HG03135 (cell line): ENCODE measurements around the gene MIER2.

Source experiments
- ATAC-seq: cut with Tn5 transposase; IDR thresholded peaks from one replicate; pipeline ENCODE4 v1.9.1; 2021; ENCODE audit warnings: mild to moderate bottlenecking, moderate library complexity; ENCODE audit not compliant: unreplicated experiment

MIER2 gene

DNA sequence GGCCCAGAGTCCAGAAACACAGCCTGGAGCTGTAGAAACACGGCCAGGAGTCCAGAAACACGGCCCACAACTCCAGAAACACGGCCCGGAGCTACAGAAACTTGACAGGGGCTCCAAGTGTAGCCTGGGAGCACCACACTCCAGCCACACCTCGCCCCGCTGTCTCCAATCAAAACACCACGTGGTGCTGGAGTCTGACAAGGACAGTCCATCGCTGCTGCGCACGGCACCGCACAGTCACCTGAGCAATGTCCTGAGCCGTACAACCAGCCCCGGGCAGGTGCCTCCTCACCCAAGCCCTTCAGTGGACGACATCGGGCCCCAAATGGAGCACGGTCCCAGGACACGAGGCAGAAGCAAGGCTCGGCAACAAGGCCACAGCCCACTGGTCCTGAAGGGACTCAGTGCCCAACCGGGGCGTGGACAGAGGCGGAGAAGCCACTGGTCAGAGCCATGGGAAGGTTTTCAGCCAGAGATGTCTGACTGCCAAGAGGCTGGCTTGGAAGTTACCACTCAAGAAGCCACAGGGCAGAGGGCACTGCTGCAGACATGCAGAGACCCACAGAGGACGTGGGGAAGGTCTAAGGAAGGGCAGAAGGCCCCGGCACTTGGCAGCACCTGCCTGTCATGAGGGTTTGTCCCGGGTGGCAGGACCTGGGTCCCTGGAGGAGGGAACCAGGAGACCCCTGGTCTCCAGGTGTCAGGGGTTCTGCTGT lies 33.7 kb downstream of the MIER2 start:
- no peak for ATAC-seq

DNA sequence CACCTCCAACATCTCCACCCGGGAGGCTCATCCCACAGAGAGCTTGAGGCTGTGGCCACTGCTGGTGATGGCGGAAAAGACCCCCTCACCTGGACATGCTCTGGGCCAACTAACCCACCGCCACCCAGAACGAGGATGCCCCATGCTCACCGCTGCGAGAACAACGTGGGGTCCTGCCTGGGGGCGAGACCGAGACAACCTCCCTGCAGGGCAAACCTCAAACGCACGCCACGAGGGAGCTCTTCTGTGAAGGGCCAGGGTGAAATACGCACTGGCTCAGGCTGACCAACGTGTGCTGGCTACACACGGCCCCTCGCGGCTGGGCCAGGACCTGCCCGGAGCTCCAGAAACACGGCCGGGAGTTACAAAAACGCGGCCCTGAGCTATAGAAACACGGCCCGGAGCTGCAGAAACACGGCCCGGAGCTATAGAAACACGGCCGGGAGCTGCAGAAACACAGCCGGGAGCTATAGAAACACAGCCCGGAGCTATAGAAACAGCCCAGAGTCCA lies 34.4 kb downstream of the MIER2 start:
- no peak for ATAC-seq

DNA sequence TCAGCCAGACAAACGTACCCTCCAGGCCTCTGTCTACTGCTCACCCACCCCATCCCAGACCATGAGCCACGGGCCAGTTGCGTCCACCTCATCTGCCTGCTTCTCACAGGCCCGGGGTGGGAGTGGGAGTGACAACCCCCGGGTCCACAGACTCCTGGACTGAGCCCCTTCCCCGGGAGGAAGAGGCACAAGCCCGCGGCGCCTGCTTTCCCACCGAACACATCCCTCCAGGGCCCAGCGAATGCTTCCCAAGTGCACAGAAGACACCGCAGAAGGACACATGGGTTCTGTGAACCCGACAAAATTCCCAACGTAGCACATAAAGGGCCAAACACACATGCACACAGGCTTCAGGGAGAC lies 35.4 kb downstream of the MIER2 start:
- ATAC-seq, result no peak

DNA sequence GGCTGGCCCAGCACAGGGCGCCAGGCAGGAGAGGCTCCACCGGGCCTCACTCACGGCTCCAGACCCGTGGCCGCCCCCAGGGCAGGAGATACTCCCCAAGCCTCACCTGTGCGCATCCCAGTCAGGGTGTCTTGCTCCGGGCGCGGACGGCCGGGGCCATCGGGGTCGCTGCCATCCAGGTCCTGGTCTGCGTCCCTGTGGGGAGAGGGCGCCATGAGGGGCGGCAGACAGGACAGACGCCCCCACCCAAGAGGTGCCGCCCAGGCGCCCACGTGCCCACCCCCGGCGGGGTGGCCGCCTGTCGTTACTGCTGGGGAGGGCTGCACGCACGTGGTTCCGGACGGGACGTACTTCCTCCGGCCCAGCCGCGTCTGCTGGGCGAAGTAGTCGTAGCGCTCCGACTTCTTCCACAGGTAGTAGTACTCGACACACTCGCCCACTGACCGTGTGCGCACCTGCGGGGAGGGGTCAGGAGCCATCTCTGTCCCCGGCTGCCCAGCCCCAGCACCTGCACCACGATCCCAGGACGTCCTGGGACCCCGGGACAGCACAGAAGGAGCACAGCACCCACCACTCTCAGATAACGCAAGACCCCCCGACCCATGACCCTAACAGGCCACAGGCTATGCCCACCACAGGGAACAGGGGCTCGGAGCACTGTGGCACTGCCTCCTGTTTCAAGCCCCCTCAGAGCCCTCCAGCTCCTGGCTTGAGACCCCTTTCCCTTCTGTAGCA lies 36.0 kb downstream of the MIER2 start:
- no peak for ATAC-seq

DNA sequence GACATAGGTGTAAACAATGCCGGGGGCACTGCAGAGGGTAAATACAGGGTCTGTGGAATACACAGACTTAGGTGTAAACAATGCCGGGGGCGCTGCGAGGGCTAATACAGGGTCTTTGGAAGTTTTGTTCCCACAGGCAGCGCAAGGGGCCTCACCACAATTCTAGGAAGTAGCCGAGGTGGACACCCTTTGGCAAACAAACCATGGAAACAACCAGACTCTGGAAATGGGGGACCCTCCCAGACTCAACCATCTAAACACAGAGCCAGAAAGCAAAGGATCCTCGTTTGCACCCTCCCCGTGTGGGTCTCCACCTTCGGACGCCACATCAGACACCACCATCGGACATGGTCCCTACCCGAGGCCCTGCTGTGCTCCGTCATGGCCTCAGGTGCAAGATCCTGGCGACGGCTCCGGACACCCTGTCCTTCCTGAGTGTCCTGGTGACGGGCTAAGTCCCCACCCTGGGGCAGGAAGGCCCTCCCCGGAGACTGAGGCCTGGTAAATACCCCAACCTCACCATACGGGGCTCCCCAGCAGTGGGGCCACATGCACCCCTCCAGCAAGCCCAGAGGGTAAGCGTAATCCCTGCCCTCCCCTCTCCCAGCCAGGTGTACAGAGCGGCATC lies 36.7 kb downstream of the MIER2 start:
- ATAC-seq, result no peak

DNA sequence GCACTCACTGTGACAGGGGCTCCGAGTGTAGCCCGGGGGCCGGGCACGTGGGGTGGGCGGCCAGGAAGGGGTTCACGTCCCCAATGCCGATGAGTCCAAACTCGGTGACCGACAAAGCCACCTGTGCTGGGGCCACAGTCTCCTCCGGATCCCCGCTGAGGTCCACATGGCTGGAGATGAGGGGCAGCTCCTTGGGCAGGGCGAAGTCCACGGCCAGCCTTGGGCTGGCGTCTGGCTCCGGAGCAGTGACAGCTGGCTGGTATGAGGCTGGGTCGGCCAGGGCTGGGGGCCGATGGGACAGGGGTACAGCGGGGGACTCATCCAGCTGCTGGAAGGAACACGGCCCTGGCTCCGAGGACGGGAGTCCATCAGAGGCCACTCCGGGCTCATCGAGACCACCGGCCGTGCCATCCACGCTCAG lies 37.5 kb downstream of the MIER2 start:
- no peak for ATAC-seq

DNA sequence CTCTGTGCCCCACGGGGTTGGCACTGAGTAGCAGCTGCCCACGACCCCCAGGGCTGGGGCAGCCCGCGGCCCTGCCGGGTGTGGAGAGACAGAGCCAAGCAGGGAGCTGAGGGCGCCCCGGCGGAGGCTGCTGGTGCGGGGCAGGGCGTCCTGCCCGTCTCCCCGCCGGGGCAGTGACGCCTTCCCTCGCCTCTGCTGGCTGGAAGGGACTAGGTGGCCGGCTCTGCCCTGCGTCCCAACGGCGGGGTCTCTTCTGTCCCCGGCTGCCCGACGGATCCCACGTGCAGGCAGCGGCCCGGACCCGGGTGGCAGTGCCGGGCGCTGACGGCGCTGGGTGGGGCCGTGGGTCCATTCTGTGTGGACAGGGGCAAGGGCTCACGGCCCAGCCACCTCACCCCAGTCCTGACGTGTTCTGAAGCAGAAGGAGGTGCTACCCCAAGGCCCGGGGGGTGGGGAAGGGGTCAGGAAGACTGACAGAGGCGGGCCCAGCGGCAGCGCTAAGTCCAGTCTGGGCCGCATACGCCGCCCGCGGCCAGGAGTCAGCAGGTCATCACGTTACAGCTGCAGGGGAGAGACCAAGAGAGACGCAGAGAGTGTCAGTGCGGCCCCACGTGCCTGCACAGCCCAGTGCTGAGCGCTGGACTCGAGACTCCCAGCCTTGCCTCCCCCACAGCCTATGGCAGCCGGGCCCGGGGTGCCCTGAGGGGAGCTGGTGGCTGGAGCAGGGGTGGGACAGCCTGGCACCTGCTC lies 38.3 kb downstream of the MIER2 start:
- no peak for ATAC-seq

DNA sequence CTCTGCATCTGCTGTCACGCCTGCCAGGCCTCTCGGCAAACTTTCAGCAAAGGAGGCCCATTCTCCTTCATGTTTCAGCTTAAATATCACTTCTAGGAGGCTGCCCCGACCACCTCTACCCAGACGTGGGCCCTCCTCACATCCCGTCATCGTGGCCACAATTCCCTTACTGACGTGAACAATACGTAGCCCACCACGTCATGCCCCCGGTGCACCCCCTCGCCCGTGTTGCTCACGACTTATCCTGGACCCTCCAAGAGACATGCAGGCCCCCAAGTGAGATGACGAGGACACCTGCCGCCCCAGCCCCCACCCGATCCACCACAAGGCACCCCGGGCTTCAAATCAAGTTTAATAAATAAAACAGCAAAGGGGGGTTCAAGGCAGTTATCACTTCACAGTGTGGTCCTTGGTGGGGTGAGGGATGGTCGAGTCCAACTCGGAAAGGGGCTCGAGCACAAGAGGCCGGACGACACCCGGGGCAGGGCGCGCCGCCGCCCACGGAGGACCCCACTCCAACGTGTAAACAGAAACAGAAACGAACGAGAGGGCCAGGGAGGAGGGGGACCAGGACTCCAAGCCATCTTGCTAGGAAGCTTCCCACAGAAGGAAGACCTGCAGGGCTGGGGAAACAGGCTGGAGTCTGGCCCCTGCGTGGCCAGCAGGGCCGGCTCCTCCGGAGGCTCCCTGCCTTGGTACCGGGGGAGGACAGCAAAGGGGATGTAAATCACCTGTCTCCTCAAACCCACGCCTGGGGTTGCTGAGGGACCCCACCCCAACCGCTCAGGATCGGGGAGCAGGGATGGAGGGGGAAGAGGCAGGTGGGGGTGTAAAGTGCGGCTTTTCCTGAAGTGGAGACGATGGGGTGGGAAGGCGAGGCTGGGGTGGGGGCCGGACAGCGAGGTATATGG lies 39.1 kb downstream of the MIER2 start:
- ATAC-seq, result no peak

DNA sequence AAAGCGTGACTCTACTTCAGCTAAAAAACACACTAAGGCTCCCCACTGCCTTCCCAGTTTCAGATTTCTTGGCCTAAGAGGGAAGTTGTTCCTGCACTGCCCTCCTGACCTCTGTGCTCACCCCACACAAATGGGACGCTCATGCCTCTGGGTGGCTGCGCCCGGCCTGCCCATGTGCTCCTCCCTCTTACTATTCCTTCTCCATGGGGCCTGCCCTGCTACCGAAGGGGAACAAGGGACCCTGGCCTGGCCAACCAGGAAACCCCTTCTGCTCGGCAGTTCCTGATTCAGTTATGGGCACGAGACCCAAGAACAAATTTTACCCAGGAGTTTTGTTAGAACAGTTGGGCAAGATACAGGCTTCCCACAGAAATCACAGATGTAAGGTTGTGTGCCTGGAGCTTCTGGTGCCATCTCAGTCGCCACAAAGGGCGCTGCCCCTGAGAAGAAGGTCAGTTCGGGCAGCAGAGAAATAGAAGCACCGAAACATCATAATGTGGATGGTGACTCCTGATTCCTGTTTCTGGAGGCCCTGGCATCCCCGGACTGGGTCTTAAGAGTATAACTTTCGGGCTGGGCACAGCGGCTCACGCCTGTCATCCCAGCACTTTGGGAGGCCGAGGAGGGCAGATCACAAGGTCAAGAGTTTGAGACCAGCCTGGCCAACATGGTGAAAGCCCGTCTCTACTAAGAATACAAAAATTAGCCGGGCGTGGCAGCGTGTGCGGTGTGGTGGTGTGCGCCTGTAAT lies 47.9 kb downstream of the MIER2 start:
- no peak for ATAC-seq

DNA sequence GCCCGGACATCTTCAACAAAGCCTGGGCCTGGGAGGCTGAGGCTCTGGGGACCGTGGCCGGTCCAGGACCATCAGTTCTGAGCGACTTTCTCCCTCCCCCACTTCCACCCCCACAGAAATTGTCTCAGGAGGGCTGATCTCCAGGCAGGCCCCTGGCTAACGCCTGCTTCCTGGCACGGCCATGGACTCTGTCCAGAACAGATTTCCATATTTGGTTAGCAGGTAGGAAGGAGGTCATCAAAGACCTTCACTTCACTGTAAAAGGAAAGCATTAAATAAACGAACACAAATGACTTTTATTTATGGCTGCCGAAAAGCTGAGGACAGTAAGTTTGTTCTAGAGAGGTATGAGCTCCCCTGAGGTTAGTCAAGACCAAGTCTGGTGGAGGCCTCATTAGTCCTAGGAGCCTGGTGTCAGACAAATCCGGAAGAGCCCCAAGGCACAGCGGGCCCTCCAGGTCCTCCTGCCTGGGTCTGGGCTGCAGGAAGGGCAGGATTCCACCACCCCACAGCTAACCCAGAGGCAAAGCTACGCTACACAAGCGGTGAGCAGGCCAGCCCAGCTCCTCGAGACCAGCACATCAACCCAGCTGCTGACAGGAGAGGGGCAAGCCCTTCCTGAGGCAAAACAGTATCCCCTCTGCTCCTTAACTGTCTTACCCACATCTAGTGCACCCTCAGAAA lies 48.8 kb downstream of the MIER2 start:
- ATAC-seq, result no peak

DNA sequence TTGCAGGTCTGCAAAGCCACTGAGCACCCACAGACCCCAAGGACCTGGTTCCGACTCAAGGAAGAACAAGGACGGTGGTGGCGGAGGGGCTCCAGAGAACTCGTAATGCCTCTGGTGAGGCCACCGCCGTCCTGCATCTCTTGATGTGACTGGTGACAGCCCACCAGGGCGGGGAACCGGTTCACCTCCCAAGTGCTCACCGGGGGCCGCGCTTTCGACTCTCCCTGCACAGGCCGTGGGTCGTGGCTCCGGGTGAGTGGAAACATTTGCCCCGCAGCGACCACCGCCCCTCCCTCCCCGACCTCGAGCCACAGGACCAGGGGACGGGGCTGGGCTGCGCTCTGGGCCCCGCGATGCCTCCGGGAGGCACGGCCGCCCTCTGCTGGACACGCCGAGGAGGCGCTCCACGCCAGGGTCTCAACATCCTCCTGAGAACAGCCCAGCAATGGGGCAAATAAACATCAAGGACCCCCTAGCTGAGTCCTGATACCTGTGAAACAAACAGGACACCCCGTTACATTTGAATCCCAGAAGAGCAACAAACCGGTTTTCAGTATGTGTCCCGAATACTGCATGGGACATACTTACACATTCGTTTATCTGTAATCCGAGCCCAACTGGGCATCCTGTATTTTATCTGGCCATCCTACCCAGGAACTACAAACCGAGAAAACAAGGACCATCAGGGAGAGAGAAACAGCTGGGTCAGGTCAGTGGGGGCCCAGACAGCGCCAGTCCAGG lies 49.5 kb downstream of the MIER2 start:
- no peak for ATAC-seq

DNA sequence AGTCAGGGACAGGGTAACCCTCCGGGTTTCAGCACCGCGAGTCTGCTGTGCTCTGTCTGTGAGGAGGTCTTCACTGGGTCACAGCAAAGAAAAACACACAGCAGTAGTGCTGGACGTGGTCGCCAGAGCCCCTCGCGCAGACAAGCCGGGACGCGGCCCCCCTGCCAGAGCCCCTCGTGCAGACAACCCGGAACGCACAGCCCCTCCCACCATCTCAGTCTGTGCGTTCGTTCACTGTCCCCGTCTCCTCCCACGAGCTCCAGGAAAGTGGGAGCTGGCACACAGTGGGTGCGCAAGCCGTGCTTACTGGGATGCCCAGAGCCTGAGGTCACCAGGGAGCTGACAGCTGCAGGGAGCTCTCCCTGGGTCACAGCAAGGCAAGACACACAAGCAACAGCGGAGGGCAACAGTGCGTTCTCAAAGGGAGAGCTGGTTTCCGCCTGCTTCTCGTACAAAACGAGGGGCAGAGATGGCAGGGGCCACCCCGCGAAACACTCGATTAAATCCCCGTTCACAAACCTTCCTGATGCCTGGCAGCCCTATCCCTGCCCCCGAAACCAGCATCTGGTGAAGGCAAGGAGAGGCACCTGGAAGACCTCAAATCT lies 50.2 kb downstream of the MIER2 start:
- no peak for ATAC-seq

DNA sequence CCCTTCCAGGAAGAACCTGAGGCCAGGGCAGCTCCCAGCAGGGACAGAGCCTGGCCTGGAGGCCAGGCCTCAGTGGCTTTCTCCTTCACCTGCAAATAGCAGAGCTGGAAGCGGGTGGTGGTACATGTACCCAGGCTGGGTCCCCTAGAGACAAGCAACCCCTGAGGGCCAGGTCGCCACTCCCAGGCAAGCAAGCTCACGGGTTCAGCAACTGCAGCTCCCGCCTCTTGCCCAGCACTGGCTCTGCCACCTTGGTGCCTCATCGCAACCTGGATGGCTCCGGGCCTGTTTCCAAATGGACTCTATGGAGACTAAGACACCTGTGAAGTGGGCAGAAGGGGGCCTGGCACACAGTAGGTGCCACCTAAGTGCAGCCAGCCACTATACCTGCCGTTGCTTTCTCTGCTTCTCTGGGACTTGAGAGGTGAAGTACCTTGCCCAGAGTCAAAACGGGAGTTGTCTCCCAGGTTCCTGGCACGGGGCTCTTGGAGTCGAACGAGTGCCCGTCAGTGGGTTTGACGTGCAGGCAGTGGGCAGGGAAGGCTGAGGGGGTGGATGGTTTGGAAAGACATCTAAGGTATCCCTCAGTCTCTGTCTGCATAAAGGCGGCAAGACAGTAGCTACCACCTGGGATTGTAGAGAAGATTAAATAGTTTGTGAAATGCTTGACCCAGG lies 51.0 kb downstream of the MIER2 start:
- no peak for ATAC-seq

DNA sequence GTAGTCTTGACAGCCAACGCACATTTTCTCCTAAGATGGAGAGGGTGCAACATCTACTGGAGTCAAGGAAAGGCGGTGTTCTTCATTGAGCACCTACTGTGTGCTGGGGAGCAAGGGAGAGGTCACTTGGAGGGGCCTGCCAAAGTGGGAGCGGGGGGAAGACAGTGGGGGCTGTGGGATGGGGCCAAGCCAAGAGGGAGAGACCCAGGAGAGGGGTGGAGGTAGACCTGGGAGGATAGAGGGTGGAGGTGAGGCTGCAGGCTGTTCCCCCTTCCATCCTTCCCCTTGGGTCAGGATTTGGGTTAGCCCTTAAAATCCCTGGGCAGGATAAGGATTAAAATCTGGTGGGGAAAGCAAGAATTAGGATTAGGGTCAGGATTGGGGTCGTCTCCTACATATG lies 51.6 kb downstream of the MIER2 start:
- no peak for ATAC-seq

DNA sequence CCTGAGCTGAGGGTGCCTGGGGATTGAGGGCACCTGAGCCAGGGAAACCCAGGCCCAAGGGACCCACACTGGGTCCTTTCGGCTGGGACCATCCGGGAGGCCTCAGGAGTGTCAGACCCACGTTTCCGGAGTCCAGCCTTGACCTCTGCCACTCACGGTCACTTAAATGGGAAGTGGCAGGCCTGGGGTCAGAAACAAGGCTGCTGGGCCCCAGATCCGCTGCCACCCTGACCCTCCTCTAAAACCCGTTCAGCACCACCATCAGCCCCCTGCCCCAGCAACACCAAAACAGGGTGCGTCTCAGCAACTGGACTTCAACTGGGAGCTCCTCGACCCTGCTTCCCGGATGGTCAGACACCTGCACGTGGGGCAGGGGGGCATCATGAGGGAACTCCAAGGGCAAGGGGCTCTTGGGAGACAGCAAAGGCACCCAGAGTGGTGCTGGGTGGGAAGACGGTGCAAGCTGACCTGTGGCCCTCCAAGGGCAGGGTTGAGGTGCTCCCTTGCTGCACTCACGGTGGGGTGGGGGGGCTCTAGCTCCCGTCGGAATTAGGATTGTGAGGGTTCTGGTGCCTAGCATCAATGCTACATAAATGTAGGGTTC lies 52.2 kb downstream of the MIER2 start:
- ATAC-seq, result no peak

DNA sequence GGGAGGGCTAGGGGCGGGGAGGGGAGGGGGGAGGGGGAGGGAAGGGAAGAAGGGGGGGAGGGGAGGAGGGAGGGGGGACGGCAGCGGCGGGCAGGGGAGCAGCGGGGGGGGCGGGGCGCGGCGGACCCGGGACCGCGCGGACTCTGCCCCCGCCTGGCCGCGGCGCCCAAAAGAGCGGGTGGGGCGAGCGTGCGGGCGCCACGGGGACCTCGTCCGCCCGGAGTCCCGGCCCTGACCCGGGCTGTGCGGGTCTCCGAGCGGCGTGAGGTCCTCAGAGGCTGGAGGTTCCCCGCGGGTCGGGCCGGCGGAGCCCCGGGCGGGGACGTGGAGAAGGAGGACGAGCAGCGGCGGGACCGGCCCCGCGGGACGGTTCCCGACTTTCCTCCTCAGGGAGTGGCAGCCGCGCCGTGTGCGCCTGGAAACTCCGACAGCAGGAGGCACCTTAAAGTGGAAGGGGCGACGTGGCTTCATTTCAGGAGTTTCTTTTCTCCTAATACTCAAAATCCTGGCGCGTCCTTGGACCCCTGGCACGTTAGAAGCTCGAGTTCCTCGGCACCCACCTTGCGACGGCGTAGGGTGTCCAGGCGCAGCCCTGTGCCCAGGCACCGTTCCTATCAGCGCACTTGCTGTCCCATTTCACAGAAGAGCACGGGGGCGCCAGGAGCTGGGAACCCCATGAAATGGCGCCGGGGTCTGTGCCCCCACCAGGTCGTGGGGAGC lies 52.9 kb downstream of the MIER2 start:
- ATAC-seq, result no peak
